Measurements from ENCODE around the gene MAP3K7CL. TPM values are rescaled to one million over a fixed set of nuclear protein-coding genes. Genes with fewer than 3 reads are reported as not detected.
A peak's percentile ranks its signal among the peaks of the same experiment; 100 is the strongest.

MAP3K7CL gene
- total RNA-seq, 1 donor from 2014 or later, result 11.4 TPM

DNA sequence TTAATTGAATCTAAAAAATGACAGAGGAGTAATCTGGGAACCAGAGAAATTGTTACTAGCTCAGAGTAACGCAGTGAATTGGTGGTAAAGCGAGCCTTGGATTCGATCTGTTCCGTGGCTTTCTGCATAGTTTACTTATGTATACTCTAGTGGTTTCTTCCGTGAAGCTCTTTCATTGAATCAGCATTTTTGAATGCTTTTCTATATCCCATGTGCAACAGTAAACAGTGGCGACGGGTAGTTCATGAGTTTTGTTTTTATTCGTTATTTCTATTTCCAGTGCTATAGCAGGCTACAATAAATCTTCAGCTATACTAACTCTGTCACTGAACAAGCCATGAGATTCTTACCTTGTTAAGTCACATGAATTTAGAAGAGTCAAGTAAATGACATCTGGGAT lies 14.5 kb upstream of the MAP3K7CL start:
- H3K27me3 Mint-ChIP-seq, result no peaks in the 10 kb centered on the region
- no peaks in the 10 kb centered on the region for H3K9me3 Mint-ChIP-seq
- no peak overlapping the region for H3K27ac Mint-ChIP-seq
- H3K4me1 Mint-ChIP-seq, result peaks cover 15% of the 10 kb centered on the region
- ChIA-PET POLR2A (no interaction called here), CTCF (no interaction called here)
- intact Hi-C loops (cut with micrococcal nuclease), result no loop called here
- H3K36me3 Mint-ChIP-seq (ENCODE audit: low read depth), result peaks cover 6% of the 10 kb centered on the region
- DNase-seq (no peak), ATAC-seq (ENCODE audit: low read depth) (no peak)
- H3K4me3 Mint-ChIP-seq, result no peak overlapping the region
- TF ChIP-seq, protein P1, sequence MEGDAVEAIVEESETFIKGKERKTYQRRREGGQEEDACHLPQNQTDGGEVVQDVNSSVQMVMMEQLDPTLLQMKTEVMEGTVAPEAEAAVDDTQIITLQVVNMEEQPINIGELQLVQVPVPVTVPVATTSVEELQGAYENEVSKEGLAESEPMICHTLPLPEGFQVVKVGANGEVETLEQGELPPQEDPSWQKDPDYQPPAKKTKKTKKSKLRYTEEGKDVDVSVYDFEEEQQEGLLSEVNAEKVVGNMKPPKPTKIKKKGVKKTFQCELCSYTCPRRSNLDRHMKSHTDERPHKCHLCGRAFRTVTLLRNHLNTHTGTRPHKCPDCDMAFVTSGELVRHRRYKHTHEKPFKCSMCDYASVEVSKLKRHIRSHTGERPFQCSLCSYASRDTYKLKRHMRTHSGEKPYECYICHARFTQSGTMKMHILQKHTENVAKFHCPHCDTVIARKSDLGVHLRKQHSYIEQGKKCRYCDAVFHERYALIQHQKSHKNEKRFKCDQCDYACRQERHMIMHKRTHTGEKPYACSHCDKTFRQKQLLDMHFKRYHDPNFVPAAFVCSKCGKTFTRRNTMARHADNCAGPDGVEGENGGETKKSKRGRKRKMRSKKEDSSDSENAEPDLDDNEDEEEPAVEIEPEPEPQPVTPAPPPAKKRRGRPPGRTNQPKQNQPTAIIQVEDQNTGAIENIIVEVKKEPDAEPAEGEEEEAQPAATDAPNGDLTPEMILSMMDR (IDR thresholded peaks at IDR 0.05), result no peak

DNA sequence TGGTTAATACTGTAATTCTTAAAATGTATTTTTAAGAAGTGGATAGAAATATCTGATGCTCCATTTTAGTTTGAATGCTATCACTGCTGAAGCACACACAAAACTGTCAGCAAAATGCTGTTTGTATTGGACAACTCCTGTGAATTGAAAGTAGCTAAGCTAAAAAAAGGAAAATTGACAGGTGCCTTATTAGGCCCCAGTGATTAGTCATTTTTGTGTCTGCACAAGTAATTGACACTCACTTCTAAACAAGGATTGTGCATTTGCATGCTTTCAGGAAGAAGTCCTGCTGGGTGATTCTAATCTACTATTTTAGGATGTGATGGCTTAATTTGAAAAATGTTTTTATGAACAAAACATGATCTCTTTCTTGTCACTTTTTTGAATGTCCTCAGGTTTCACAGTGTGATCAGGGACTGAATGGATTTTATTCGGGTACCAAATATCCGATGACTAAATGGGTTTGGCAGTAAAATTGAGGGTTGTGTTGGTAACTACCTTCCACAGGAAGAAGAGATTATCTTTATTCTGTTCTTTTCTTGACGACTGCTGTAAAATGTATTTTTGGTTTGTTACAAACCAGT lies 13.0 kb upstream of the MAP3K7CL start:
- no peaks in the 10 kb centered on the region for H3K9me3 Mint-ChIP-seq
- intact Hi-C loops (cut with micrococcal nuclease), result no loop called here
- POLR2A ChIA-PET, result no interaction called here
- CTCF ChIA-PET, result no interaction called here
- peak overlapping the region; percentile 13 for H3K4me3 Mint-ChIP-seq
- H3K36me3 Mint-ChIP-seq (ENCODE audit: low read depth), result peaks cover 2% of the 10 kb centered on the region
- DNase-seq (no peak), ATAC-seq (ENCODE audit: low read depth) (no peak)
- TF ChIP-seq, protein P1 (IDR thresholded peaks at IDR 0.05), result no peak
- H3K27me3 Mint-ChIP-seq, result no peaks in the 10 kb centered on the region
- H3K27ac Mint-ChIP-seq, result no peak overlapping the region
- peaks cover 31% of the 10 kb centered on the region for H3K4me1 Mint-ChIP-seq

DNA sequence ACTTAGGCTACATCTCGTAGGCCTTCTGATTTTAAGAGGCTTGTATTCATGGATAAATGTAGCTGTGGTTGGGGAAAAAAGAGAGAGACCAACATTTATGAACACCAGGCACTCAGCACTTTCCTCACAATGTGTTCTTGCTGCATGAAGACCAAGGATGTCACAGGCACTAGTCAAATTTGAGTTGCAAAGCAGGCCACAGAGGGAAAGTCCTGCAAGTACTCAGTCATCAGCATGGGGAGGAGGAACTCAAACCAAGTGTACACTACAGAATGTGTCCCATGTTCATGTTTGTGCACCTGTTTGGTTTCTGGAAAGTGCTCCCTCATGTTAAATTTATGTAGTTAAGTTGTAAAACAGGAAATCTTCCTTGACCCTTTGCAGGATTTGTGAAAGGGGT lies 8.7 kb upstream of the MAP3K7CL start:
- Mint-ChIP-seq H3K4me1 (peaks cover 54% of the 10 kb centered on the region), H3K9me3 (no peaks in the 10 kb centered on the region), H3K4me3 (peak overlapping the region; percentile 77), H3K27me3 (no peaks in the 10 kb centered on the region), H3K27ac (peak overlapping the region; percentile 83), H3K36me3 (ENCODE audit: low read depth) (peaks cover 1% of the 10 kb centered on the region)
- ChIA-PET POLR2A (interaction anchor here (1.1 to 1.6 kb wide), 3 partner anchors 23 to 179 kb away, joined by 3 to 4 read pairs (median 3); no protein-coding TSS in a partner anchor), CTCF (no interaction called here)
- DNase-seq, result no peak
- ATAC-seq (ENCODE audit: low read depth), result peak; percentile 80
- intact Hi-C loops (cut with micrococcal nuclease), result loop anchor here (2.0 kb wide), 2 partner anchors 21 to 49 kb away; partner anchors contain the start of gene CCT8
- TF ChIP-seq, protein P1 (IDR thresholded peaks at IDR 0.05), result no peak

DNA sequence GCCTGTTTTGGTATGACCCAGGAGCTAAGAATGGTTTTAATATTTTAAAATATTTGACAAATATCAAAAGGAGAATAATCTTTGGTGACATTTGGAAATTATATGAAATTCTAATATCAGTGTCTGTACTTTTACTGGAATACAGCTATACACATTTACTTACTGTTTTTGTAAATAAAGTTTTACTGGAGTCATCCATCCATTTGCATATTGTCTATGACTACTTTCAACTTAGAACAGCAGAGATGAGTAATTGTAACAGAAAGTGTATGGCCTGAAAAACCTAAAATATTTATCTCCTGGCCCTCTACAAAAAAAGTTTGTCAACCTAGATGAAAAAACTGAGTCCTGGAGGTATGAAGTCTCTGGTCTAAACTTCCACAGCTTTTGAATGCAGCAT lies 5.8 kb upstream of the MAP3K7CL start:
- DNase-seq (no peak), ATAC-seq (ENCODE audit: low read depth) (no peak)
- H3K4me1 Mint-ChIP-seq, result peaks cover 44% of the 10 kb centered on the region
- H3K36me3 Mint-ChIP-seq (ENCODE audit: low read depth), result peaks cover 1% of the 10 kb centered on the region
- intact Hi-C loops (cut with micrococcal nuclease), result loop anchor here (1.0 to 5.0 kb wide), 3 partner anchors 32 to 109 kb away; no protein-coding TSS in a partner anchor
- peaks cover under 1% of the 10 kb centered on the region for H3K9me3 Mint-ChIP-seq
- no peak overlapping the region for H3K4me3 Mint-ChIP-seq
- peak overlapping the region; percentile 69 for H3K27ac Mint-ChIP-seq
- no peaks in the 10 kb centered on the region for H3K27me3 Mint-ChIP-seq
- POLR2A ChIA-PET, result interaction anchor here (1.2 to 2.1 kb wide), 3 partner anchors 25 to 176 kb away, joined by 4 to 18 read pairs (median 5); no protein-coding TSS in a partner anchor
- TF ChIP-seq, protein P1 (IDR thresholded peaks at IDR 0.05), result no peak
- CTCF ChIA-PET, result interaction anchor here (0.9 to 2.1 kb wide), 2 partner anchors 26 to 72 kb away, joined by 3 to 4 read pairs; no protein-coding TSS in a partner anchor

DNA sequence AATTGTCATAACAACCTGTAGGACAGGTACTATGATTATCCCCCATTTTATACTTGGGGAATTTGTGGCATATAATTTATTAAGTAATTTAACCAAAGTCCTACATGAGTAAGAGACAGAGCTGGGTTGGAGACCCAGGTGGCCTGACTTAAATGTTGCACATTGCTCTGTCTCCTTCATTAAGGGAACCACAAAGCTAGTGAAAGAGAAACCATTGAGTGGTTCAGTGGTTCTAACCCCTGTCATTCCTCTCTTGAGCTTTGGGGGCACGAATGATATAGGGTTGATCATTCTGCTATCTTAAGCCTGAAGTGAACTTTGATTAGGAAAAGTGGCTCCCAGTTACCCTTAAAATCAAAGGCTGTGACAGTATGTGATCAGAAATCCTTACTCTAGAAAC lies 5.3 kb upstream of the MAP3K7CL start:
- ATAC-seq (ENCODE audit: low read depth), result peak; percentile 83
- CTCF ChIA-PET, result interaction anchor here (2.1 kb wide), 1 partner anchor 27 kb away, joined by 4 read pairs; no protein-coding TSS in a partner anchor
- TF ChIP-seq, protein P1 (IDR thresholded peaks at IDR 0.05), result no peak
- POLR2A ChIA-PET, result interaction anchor here (1.2 to 2.1 kb wide), 2 partner anchors 71 to 175 kb away, joined by 5 to 18 read pairs; no protein-coding TSS in a partner anchor
- Mint-ChIP-seq H3K36me3 (ENCODE audit: low read depth) (peaks cover 1% of the 10 kb centered on the region), H3K27ac (peak overlapping the region; percentile 69), H3K4me3 (no peak overlapping the region), H3K9me3 (peaks cover 3% of the 10 kb centered on the region), H3K27me3 (no peaks in the 10 kb centered on the region), H3K4me1 (peaks cover 42% of the 10 kb centered on the region)
- intact Hi-C loops (cut with micrococcal nuclease), result loop anchor here (1.0 to 5.0 kb wide), 3 partner anchors 33 to 108 kb away; no protein-coding TSS in a partner anchor
- no peak for DNase-seq
